HG02678 (cell line): ENCODE measurements around the gene POGZ.
"Not testable (repeated sequence)": the region's sequence is repeated elsewhere in the genome, so short reads cannot be mapped to it uniquely, and the experiment has no call there.

Source experiments
- ATAC-seq: cut with Tn5 transposase; IDR thresholded peaks from one replicate; pipeline ENCODE4 v1.9.1; 2021; ENCODE audit warnings: mild to moderate bottlenecking, moderate library complexity; ENCODE audit not compliant: unreplicated experiment

The POGZ gene

GRCh38 chr1:151477066-151477465, 17.8 kb upstream of the POGZ start:
- no peak for ATAC-seq

DNA sequence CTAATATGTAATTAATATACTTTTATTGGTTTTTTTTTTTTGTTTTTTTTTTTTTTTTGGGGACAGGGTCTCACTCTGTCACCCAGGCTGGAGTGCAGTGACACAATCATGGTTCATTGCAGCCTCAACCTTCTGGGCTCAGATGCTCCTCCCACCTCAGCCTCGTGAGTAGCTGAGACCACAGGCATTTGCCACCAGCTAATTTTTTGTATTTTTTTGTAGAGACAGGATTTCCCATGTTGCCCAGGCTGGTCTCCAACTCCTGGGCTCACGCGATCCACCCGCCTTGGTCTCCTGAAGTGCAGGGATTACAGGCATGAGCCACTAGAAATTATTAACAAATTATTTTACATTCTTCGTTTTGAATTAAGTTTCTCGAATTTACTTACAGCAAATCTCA, 16.8 kb upstream of the POGZ start:
- ATAC-seq: no peak

- peak; percentile 79 for ATAC-seq
These were observed 15.9 kb upstream of the POGZ start for GRCh38 chr1:151475175-151475574.

- ATAC-seq: no peak
These were observed 15.5 kb upstream of the POGZ start for GRCh38 chr1:151474745-151475144.

- ATAC-seq: no peak
These were observed 13.8 kb upstream of the POGZ start for GRCh38 chr1:151472856-151473731.

DNA sequence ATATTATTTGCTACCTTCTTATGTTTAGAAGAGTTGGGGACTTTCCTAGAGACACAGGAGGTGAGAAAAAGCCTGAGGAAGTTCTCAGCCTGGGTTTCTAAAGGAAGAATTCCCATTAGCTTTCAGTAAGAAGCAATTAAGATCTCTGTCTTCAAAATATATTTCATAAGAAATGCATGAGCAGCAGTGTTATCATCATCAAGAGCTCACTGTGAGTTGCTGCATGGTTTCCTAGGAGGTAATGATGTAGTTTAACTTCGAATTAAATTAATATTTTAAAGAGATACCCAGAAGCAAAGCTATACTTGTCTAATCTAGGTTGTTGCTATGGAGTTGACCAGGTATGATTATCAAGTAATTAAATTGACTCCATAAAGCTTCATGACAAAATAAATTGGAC, 5.7 kb upstream of the POGZ start:
- ATAC-seq: no peak

- ATAC-seq: no peak
These were observed 2.4 kb upstream of the POGZ start for GRCh38 chr1:151461694-151462093.

DNA sequence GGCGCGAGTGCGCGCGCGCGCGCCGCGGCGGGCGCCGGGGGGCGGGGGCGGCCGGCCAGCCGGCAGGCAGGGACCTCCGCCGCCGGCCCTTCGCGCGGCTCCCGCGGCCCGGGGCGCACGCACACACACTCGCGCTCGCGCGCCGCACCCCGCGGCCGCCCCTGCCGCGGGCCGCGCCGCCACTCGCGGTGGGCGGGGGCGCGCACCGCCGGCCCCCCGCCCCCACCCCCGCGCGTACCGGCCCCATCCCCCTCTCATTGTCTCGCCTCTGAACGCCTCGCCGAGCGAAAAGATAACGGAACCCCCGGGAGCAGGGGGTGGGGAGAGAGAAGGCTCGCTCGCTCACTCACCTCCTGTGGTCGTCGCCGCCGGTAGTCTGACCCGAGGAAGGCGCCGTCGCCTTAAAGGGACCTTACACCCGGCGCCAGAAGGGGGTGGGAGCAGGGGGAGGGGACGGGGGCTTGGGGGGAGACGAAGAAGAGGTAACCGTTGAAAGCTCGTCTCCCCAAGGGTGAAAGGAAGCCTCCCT, 428 bp downstream of the POGZ start:
- ATAC-seq: peak; percentile 31

DNA sequence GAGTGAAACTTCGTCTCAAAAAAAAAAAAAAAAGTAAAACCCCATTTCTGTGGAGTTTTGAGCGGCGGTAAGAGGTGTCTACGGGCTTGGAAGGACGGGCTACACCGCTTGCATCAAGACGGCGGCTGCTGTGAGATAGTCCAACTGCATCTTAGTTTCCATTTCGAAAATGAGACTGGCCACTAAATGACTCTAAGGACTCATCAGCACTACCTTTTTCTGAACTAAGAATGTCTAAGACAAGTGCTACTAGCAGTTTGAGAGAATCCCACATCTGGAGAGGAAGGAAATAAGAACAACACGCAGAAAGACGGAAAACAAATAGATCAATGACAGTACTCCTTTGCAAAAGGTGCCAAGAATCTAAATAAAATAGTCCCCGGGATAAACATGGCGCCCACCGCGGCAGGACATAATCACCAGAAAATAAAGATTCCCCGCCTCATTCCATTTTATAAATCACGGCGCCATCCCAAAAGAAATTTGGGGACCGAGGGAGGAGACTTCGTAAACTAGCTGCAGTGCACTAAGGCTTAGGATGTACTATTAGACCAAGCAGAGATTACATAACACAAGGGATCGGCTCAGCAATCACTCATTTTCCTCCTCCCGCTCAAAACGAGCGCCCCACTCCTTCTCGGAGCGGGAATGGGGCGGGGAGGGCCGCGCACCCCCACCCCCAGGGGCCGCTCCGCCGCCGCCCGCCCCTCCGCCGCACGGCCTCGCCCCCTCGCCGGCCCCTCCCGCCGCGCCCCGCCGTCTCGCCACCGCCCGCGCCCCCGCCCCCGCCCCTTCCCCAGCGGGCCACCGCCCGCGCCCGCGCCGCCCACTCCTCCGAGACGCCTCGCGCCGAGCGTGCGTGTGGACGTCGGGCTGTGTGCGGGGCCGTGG, 1.1 kb downstream of the POGZ start:
- peak; percentile 43 for ATAC-seq

DNA sequence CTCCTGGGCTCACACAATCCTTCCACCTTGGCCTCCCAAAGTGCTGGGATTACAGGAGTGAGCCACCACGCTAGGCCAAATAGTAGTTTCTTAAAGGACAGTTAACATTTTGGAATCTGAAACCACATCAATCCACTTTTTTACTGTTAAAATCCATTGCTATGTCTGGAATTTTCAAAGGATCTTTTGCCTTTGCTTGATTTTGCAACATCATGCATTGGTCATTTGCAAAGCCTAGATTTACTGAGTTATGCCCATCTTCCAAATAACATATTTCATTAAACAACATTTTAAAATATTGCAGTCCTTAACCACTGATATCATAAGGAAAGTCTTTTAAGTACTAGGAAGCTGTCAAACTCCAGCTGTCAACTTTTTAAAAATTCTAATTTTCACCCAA, 3.3 kb downstream of the POGZ start:
- no peak for ATAC-seq

GRCh38 chr1:151455231-151455630, 4.1 kb downstream of the POGZ start:
- no peak for ATAC-seq

GRCh38 chr1:151447696-151448095, 11.6 kb downstream of the POGZ start:
- no peak for ATAC-seq

GRCh38 chr1:151444783-151445177, 14.5 kb downstream of the POGZ start:
- no peak for ATAC-seq

DNA sequence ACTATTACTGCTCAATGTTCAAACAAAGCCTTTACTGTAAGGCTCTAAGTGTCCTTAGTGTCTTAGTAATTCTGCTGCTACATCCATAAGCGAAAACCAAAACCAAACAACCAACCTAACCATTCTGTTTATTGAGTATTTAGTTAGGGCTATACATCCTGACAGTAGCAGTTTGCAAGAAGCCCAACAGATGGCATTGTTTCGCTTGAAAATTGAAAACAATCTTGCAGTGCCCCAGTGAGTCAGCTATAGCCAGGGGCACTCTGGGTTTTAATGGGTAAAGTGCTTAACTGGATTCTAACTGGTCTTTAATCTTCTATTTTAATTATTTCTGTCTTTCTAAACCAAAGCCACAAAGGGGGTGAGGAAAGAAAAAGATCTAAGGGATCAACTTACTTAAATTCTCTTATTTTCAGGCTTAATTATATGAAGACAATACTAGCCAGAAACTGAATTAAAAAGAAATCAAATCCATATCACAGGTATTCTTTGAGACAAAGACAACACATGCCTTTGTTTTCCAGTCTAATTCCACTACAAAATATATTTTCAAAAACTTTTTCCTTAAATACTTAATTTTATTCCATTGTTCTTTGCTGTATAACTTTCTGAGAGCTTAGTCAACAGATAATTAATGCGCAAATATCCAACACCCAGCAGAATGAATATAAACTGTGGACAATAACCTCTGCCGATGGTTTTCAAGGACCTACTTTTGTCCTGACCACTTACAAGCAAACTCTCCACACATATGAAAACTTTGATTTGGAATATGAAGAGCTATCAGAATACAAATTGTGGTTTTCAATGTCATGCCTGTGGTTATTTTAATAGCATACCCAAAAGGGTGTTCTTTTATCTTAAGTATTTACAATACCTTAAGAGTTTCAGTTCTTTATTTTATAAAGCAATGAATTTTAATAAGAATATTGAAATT, 15.2 kb downstream of the POGZ start:
- no peak for ATAC-seq

DNA sequence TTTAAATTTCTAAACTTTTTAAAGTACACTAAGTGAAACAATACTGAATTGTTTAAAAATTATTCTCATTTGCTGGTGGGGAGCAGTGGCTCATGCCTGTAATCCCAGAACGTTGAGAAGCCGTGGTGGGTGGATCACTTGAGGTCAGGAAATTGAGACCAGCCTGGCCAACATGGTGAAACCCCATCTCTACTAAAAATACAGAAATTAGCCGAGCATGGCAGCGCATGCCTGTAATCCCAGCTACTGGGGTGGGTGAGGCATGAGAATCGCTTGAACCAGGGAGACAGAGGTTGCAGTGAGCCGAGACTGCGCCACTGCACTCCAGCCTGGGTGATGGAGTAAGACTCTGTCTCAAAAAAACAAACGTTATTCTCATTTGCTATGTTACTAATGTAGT, 21.9 kb downstream of the POGZ start:
- not testable (repeated sequence) for ATAC-seq

GRCh38 chr1:151436985-151437384, 22.3 kb downstream of the POGZ start:
- ATAC-seq: no peak

- ATAC-seq: no peak
These were observed 24.1 kb downstream of the POGZ start for GRCh38 chr1:151435174-151435573.

DNA sequence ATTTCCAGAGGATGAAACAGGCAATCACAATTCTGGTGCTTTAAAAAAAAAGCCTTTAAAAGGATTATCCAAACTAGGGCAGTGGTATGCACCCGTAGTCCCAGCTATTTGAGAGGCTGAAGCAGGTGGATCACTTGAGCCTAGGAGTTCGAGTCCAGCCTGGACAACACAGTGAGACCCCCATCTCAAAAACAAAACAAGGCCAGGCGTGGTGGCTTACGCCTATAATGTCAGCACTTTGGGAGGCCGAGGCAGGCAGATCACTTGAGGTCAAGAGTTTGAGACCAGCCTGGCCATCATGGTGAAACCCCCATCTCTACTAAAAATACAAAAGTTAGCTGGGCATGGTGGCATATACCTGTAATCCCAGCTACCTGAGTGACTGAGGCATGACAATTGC, 25.5 kb downstream of the POGZ start:
- ATAC-seq: not testable (repeated sequence)

DNA sequence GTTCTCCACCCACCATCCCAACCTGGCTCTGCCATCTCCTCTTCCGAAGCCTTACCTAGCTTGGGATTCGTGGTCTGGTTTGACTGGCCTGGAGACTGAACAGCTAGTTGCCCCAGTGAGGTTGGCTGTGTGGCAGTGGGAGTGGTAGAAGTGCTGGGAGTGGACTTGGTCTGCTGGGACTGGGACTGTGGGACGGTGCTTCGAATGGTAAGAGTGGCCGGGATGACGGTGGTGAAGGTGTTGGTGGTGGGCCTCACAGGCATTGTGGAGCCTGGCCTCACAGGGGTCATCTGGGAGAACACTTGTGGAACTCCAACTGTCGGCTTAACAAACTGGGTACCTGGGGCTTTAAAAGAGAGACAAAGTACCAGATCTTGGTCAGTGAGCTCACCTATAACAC, 31.2 kb downstream of the POGZ start:
- ATAC-seq: no peak

GRCh38 chr1:151425103-151425502, 34.2 kb downstream of the POGZ start:
- no peak for ATAC-seq

DNA sequence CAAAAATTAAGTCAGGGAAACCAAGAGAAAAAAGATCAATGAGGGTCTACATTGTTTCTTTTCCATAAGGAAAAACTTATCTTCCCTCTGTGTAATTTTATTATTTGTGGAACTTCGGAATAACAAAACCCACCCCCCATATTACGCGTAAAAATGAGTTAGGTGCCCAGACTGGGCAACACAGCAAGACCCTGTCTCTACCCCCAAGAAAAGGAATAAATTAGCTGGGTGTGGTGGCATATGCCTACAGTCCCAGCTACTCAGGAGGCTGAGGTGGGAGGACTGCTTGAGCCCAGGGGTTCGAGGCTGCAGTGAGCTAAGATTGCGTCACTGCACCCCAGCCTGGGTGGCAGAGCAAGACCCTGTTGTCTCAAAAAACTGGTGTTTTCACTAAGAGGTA, 39.5 kb downstream of the POGZ start:
- no peak for ATAC-seq
